ENCODE data around the gene BFSP2.
"Not testable (repeated sequence)": the region's sequence is repeated elsewhere in the genome, so short reads cannot be mapped to it uniquely, and the experiment has no call there.

Gene BFSP2

GRCh38 chr3:133482474-133482873 lies 82.6 kb downstream of the BFSP2 start:
- DNase-seq, result not testable (repeated sequence)

GRCh38 chr3:133486658-133487057 lies 86.8 kb downstream of the BFSP2 start:
- no peak for DNase-seq

GRCh38 chr3:133487204-133487603 lies 87.3 kb downstream of the BFSP2 start:
- no peak for DNase-seq

GRCh38 chr3:133487920-133488540 lies 88.2 kb downstream of the BFSP2 start:
- DNase-seq, result no peak

- DNase-seq, result no peak
Measured at GRCh38 chr3:133488785-133489367, 89.0 kb downstream of the BFSP2 start.

- no peak for DNase-seq
Measured at GRCh38 chr3:133489466-133490085, 89.7 kb downstream of the BFSP2 start.

GRCh38 chr3:133490468-133491351 lies 90.9 kb downstream of the BFSP2 start:
- no peak for DNase-seq

- no peak for DNase-seq
Measured at GRCh38 chr3:133491481-133492059, 91.7 kb downstream of the BFSP2 start.

- no peak for DNase-seq
Measured at GRCh38 chr3:133492159-133492741, 92.4 kb downstream of the BFSP2 start.

GRCh38 chr3:133494469-133494868 lies 94.6 kb downstream of the BFSP2 start:
- DNase-seq, result no peak

GRCh38 chr3:133502542-133502941 lies 102.7 kb downstream of the BFSP2 start:
- not testable (repeated sequence) for DNase-seq

GRCh38 chr3:133503409-133503808 lies 103.6 kb downstream of the BFSP2 start:
- no peak for DNase-seq

- no peak for DNase-seq
Measured at GRCh38 chr3:133504736-133505135, 104.9 kb downstream of the BFSP2 start.

- DNase-seq, result no peak
Measured at GRCh38 chr3:133505813-133506212, 106.0 kb downstream of the BFSP2 start.

GRCh38 chr3:133506215-133506901 lies 106.5 kb downstream of the BFSP2 start:
- DNase-seq, result no peak

- DNase-seq, result no peak
Measured at GRCh38 chr3:133509488-133509887, 109.6 kb downstream of the BFSP2 start.

- no peak for DNase-seq
Measured at GRCh38 chr3:133512416-133513089, 112.7 kb downstream of the BFSP2 start.

GRCh38 chr3:133514418-133514817 lies 114.6 kb downstream of the BFSP2 start:
- no peak for DNase-seq

GRCh38 chr3:133515127-133515526 lies 115.3 kb downstream of the BFSP2 start:
- DNase-seq, result no peak

- no peak for DNase-seq
Measured at GRCh38 chr3:133520286-133520685, 120.4 kb downstream of the BFSP2 start.

GRCh38 chr3:133520938-133521337 lies 121.1 kb downstream of the BFSP2 start:
- DNase-seq, result not testable (repeated sequence)

Data from NK-92 treated with Interleukin-12 subunit alpha and Interleukin-12 subunit beta, amount 100 ng/mL, for 24 hours (cell line).